RWPE2 (cell line): ENCODE data around the gene EFCAB14.

Source experiments
- ATAC-seq: fragments of 200-7000 bp; cut with Tn5 transposase; 3 replicates; pipeline ENCODE4 v1.9.1; 2021; ENCODE audit warnings: low read depth
- DNase-seq: peaks from one replicate; pipeline ENCODE4 v3.0.0-alpha.2; 2020; ENCODE audit warnings: low spot score
- H3K27ac ChIP-seq: fragments of 450-650 bp; 2 replicates; pipeline ENCODE4 v1.5.1; 2017; ENCODE audit warnings: mild to moderate bottlenecking; ENCODE audit not compliant: poor library complexity, severe bottlenecking
- H3K27me3 ChIP-seq: fragments of 250-450 bp; sonication (Bioruptor Pico); 2 replicates; pipeline ENCODE4 v1.5.1; 2021; ENCODE audit warnings: mild to moderate bottlenecking, moderate library complexity; ENCODE audit not compliant: insufficient read depth, poor library complexity, severe bottlenecking
- H3K36me3 ChIP-seq: fragments of 250-450 bp; sonication (Bioruptor Pico); 2 replicates; pipeline ENCODE4 v1.5.1; 2020; ENCODE audit warnings: low read depth, mild to moderate bottlenecking, moderate library complexity
- H3K4me1 ChIP-seq: fragments of 250-450 bp; sonication (Bioruptor Pico); 2 replicates; pipeline ENCODE4 v1.5.1; 2021; ENCODE audit warnings: mild to moderate bottlenecking, moderate library complexity; ENCODE audit not compliant: insufficient read depth, poor library complexity, severe bottlenecking
- H3K4me3 ChIP-seq: fragments of 250-450 bp; sonication (Bioruptor Pico); 2 replicates; pipeline ENCODE4 v1.5.1; 2021; ENCODE audit warnings: mild to moderate bottlenecking, moderate library complexity; ENCODE audit not compliant: severe bottlenecking
- H3K9me3 ChIP-seq: fragments of 250-450 bp; sonication (Bioruptor Pico); 2 replicates; pipeline ENCODE4 v1.5.1; 2021; ENCODE audit warnings: mild to moderate bottlenecking, moderate library complexity; ENCODE audit not compliant: severe bottlenecking
- CTCF ChIP-seq: fragments of 450-650 bp; IDR thresholded peaks from one replicate; pipeline ENCODE4 v1.5.1; 2017; ENCODE audit warnings: mild to moderate bottlenecking, moderate library complexity; ENCODE audit not compliant: poor library complexity, severe bottlenecking

EFCAB14 gene

GRCh38 chr1:46647611-46648010 lies 71.3 kb downstream of the EFCAB14 start:
- H3K36me3 ChIP-seq, result peaks cover 60% of the 10 kb centered on the region

GRCh38 chr1:46646844-46647243 lies 72.1 kb downstream of the EFCAB14 start:
- TF ChIP-seq CTCF, result no peak
- Histone ChIP-seq H3K36me3 (peaks cover 56% of the 10 kb centered on the region), H3K27me3 (no peaks in the 10 kb centered on the region), H3K4me3 (no peak overlapping the region), H3K4me1 (peaks cover 5% of the 10 kb centered on the region), H3K27ac (no peak overlapping the region), H3K9me3 (peaks cover 10% of the 10 kb centered on the region)
- no peak for DNase-seq
- no peak for ATAC-seq

More at GRCh38 chr1:46647611-46648010, 71.3 kb downstream of the EFCAB14 start:
- Histone ChIP-seq H3K4me1 (peaks cover 5% of the 10 kb centered on the region), H3K27me3 (no peaks in the 10 kb centered on the region), H3K27ac (no peak overlapping the region), H3K4me3 (no peak overlapping the region), H3K9me3 (peaks cover 10% of the 10 kb centered on the region)
- no peak for TF ChIP-seq CTCF
- ATAC-seq (no peak), DNase-seq (no peak)

GRCh38 chr1:46646331-46646730 lies 72.6 kb downstream of the EFCAB14 start:
- no peak overlapping the region for H3K4me3 ChIP-seq
- ATAC-seq (no peak), DNase-seq (no peak)
- peaks cover 5% of the 10 kb centered on the region for H3K4me1 ChIP-seq
- peaks cover 53% of the 10 kb centered on the region for H3K36me3 ChIP-seq
- no peaks in the 10 kb centered on the region for H3K27me3 ChIP-seq
- H3K27ac ChIP-seq, result no peak overlapping the region
- TF ChIP-seq CTCF, result no peak
- peaks cover 10% of the 10 kb centered on the region for H3K9me3 ChIP-seq

GRCh38 chr1:46645815-46646214 lies 73.1 kb downstream of the EFCAB14 start:
- no peak for TF ChIP-seq CTCF
- peaks cover 10% of the 10 kb centered on the region for H3K9me3 ChIP-seq
- no peak overlapping the region for H3K4me3 ChIP-seq
- DNase-seq (no peak), ATAC-seq (no peak)
- H3K36me3 ChIP-seq, result peaks cover 51% of the 10 kb centered on the region
- peaks cover 5% of the 10 kb centered on the region for H3K4me1 ChIP-seq
- no peak overlapping the region for H3K27ac ChIP-seq
- H3K27me3 ChIP-seq, result no peaks in the 10 kb centered on the region

- peaks cover 36% of the 10 kb centered on the region for H3K36me3 ChIP-seq
- DNase-seq, result no peak
These were observed 75.5 kb downstream of the EFCAB14 start for GRCh38 chr1:46643368-46643775.

More at GRCh38 chr1:46643368-46643775, 75.5 kb downstream of the EFCAB14 start:
- peak; percentile 89 for ATAC-seq
- H3K9me3 ChIP-seq, result no peaks in the 10 kb centered on the region
- H3K27me3 ChIP-seq, result no peaks in the 10 kb centered on the region
- H3K27ac ChIP-seq, result no peak overlapping the region
- peaks cover 13% of the 10 kb centered on the region for H3K4me1 ChIP-seq
- H3K4me3 ChIP-seq, result no peak overlapping the region
- TF ChIP-seq CTCF, result no peak
